Mucosa of descending colon (tissue), 3 donors: ENCODE results near the gene PAXIP1. TPM values are rescaled to one million over a fixed set of nuclear protein-coding genes. Genes with fewer than 3 reads are reported as not detected.
"Not testable (repeated sequence)": the region's sequence is repeated elsewhere in the genome, so short reads cannot be mapped to it uniquely, and the experiment has no call there.

ENCODE experiments used
- ATAC-seq: fragments of 200-7000 bp; cut with Tn5 transposase; one replicate; pipeline ENCODE4 v1.9.1; 2020; ENCODE audit warnings: mild to moderate bottlenecking, moderate library complexity
- DNase-seq, 3 donors: peaks; one replicate each; pipeline ENCODE4 v3.0.0-alpha.2; 2020
- H3K36me3 ChIP-seq: fragments of 200-600 bp; one replicate; pipeline ENCODE4 v1.8.0; 2021; ENCODE audit warnings: low read depth, mild to moderate bottlenecking
- H3K4me1 ChIP-seq: fragments of 200-600 bp; one replicate; pipeline ENCODE4 v1.8.0; 2021; ENCODE audit warnings: low read depth, mild to moderate bottlenecking
- H3K4me3 ChIP-seq: fragments of 200-600 bp; one replicate; pipeline ENCODE4 v1.8.0; 2021; ENCODE audit warnings: mild to moderate bottlenecking
- H3K9me3 ChIP-seq: fragments of 200-600 bp; one replicate; pipeline ENCODE4 v1.8.0; 2021; ENCODE audit warnings: mild to moderate bottlenecking
- intact Hi-C, 2 donors: fragments of 100-400 bp; cut with DNase I in 1 of 2; cut with micrococcal nuclease in 1 of 2; formaldehyde crosslinking; loops; one replicate each; pipeline versions ENCODE4 v1.11.0 to v1.11.1; 2022; cut with DNase I, micrococcal nuclease
- total RNA-seq, 3 donors: library from RNA; stranded (reverse); fragmentation: NEBNext Ultra II Directional in 2 of 3; extraction: Animal tissue kit (Norgen Biotek cat#: 25700) in 2 of 3; gene quantifications; one replicate each; pipeline versions ENCODE4 v1.2.1 to v1.2.4, GENCODE V29; 2021 to 2023
- TF ChIP-seq, protein P1 (sequence below): fragments of 200-600 bp; IDR thresholded peaks from one replicate; pipeline ENCODE4 v1.8.0; 2022; ENCODE audit warnings: antibody characterized with exemption, mild to moderate bottlenecking
- donor health status: DM: no; HTN: no; CAD: no; lungs with moderate emphysema.
- donor health status: DM: no; HTN: no; CAD: no.
- donor health status: DM: no; HTN: yes; CAD: no.

The PAXIP1 gene
- total RNA-seq, 3 donors from 2014 or later, result 11.2 to 15.9 (median 11.5) TPM

DNA sequence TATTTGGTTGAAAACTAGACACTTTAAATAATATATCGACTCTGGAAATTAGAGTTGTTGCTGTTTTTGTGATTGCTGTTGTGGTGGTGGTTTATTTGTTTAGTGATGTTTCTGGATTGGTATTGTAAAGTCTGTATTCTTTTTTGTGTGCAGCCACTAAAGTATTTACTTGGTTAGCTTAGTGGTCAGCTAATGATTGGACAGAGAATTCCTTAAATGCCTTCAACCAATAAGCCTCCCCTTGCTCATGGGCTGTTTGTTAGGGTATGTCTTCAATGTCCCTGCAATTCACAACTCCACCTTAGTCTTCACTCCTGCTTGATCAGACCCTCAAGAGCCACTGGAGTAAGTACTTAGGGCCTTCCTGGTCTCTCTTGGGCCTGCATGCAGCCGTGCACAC, 71.0 kb downstream of the PAXIP1 start:
- no peak overlapping the region for H3K4me3 ChIP-seq
- peaks cover 10% of the 10 kb centered on the region for H3K4me1 ChIP-seq
- peaks cover 20% of the 10 kb centered on the region for H3K9me3 ChIP-seq
- H3K36me3 ChIP-seq, result peaks cover 5% of the 10 kb centered on the region
- intact Hi-C loops, result no loop called here
- ATAC-seq, result no peak
- no peak for DNase-seq
- TF ChIP-seq, protein P1, sequence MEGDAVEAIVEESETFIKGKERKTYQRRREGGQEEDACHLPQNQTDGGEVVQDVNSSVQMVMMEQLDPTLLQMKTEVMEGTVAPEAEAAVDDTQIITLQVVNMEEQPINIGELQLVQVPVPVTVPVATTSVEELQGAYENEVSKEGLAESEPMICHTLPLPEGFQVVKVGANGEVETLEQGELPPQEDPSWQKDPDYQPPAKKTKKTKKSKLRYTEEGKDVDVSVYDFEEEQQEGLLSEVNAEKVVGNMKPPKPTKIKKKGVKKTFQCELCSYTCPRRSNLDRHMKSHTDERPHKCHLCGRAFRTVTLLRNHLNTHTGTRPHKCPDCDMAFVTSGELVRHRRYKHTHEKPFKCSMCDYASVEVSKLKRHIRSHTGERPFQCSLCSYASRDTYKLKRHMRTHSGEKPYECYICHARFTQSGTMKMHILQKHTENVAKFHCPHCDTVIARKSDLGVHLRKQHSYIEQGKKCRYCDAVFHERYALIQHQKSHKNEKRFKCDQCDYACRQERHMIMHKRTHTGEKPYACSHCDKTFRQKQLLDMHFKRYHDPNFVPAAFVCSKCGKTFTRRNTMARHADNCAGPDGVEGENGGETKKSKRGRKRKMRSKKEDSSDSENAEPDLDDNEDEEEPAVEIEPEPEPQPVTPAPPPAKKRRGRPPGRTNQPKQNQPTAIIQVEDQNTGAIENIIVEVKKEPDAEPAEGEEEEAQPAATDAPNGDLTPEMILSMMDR, result no peak

DNA sequence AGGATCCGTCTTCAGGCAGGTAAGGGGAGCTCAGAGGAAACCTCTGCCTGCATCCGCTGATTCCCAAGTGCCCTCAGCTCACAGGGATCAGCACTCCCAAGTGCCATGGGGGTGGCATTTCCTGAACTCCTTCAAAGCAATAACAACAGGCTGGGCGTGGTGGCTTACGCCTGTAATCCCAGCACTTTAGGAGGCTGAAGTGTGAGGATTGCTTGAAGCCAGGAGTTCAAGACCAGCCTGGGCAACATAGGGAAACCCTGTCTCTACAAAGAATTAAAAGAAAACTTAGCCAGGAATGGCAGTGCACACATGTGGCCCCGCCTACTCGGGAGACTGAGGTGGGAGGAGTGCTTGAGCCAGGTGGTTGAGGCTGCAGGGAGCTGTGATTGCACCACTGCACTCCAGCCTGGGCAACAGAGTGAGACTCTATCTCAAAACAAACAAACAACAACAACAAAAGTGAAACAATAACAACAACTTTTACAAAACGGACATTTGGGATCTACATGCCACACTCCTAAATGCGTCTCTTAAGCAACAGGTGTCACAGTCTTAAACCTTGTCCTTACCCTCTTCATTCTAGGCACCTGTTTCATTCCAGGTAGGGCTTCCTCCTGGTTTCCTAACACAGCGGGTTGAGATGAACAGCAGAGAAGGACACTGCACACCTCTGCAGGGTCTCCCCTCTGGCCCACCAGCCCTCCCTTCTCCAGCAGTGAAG, 73.8 kb downstream of the PAXIP1 start:
- intact Hi-C loops, result loop anchor here (10.0 kb wide), 1 partner anchor 416 kb away; no protein-coding TSS in a partner anchor
- peaks cover 10% of the 10 kb centered on the region for H3K4me1 ChIP-seq
- ATAC-seq, result peak; percentile 51

DNA sequence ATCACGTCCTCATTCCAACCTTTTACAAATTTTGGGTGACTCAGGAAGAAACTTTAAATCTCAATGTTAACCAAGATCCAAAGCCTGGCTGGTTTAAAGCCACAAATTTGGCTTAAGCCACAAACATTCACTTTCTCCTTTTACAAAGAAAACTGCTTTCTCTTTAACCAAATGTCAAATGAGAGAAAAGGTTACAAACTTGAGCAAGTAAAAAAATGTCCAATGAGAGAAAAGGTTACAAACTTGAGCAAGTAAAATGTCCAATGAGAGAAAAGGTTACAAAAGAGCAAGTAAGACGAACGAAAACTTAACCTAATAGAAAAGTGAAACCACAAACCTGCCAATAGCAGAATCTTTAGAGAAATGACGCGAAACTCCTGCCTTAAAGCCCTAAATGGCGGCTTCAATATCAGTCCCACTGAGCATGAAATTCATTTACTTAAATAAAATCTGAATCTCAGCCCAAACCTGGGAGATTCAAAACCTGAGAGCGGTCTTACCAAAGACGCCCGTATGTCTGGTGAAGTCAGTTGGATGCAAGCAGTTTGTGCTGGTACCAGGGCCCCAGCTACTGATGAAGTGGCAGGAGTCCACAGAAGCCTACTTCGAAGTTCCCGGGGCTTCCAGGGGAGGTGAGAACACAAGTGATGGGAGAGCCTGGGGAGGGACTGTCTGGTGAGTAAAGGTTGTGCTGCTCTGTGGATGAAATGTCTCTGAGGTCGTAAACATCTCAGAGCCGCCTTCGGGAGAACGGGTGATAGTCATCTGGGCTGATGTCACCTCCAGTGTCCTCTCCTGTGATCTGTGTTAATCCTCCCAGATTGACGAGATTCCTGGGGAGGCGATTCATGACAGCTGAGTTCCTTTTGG, 74.6 kb downstream of the PAXIP1 start:
- ATAC-seq, result peak; percentile 90
- DNase-seq, result peak in 2 of 3 donors; percentile 47 to 64
- intact Hi-C loops, result loop anchor here (10.0 kb wide), 1 partner anchor 416 kb away; no protein-coding TSS in a partner anchor
- peak overlapping the region; percentile 22 for H3K4me3 ChIP-seq
- TF ChIP-seq, protein P1, result no peak
- peaks cover 5% of the 10 kb centered on the region for H3K36me3 ChIP-seq
- H3K4me1 ChIP-seq, result peaks cover 10% of the 10 kb centered on the region
- H3K9me3 ChIP-seq, result peaks cover 4% of the 10 kb centered on the region

More for the DNA sequence above, 73.8 kb downstream of the PAXIP1 start:
- Histone ChIP-seq H3K9me3 (peaks cover 11% of the 10 kb centered on the region), H3K4me3 (peak overlapping the region; percentile 22), H3K36me3 (peaks cover 5% of the 10 kb centered on the region)
- TF ChIP-seq, protein P1, result no peak
- peak in 1 of 3 donors; percentile 61 for DNase-seq

DNA sequence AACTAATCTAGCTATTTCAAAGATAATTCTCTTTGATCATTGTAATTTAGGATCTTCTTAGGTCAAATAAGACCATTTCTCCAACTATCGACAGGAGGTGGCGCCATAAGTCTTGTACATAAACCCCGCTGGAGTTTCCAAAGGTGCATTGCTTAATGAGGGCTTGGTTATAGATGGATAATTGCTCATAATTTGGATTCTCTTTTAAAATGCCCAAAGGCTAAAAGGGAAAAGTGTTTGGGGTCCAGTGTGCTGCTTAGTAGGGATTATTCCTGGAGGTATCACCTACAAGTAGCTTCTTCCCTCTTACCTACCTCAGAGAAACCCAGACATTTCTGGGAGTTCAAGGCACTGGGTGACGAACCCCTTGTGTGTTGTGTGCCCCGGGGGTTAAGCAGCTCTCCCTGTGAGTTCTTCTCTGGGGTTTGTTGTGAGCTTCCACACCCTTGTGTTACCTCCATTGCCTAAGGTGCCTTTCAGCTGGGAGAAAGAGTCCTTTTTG, 75.2 kb downstream of the PAXIP1 start:
- peak in 2 of 3 donors; percentile 53 to 98 for DNase-seq
- Histone ChIP-seq H3K9me3 (no peaks in the 10 kb centered on the region), H3K36me3 (peaks cover 5% of the 10 kb centered on the region), H3K4me3 (peak overlapping the region; percentile 22), H3K4me1 (peaks cover 10% of the 10 kb centered on the region)
- peak; percentile 81 for ATAC-seq
- intact Hi-C loops, result loop anchor here (10.0 kb wide), 1 partner anchor 417 kb away; no protein-coding TSS in a partner anchor
- TF ChIP-seq, protein P1, result peak; percentile 18

DNA sequence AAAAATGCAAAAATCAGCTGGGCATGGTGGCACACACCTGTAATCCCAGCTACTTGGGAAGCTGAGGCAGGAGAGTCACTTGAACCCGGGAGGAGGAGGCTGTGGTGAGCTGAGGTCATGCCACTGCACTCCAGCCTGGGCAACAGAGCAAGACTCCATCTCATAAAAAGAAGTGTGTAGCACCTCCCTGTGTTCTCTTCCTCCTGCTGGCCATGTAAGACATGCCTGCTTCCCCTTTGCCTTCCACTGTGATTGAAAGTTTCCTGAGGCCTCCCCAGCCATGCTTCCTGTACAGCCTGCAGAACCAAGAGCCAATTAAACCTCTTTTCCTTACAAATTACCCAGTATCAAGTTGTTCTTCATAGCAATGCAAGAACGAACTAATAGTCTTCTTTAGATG, 80.5 kb downstream of the PAXIP1 start:
- intact Hi-C loops, result loop anchor here (10.0 kb wide), 1 partner anchor 422 kb away; no protein-coding TSS in a partner anchor

More for the DNA sequence above, 80.5 kb downstream of the PAXIP1 start:
- not testable (repeated sequence) for H3K9me3 ChIP-seq, DNase-seq, ATAC-seq, H3K4me3 ChIP-seq, H3K4me1 ChIP-seq, H3K36me3 ChIP-seq
